Left lobe of liver (tissue), 2 donors: Measurements from ENCODE around the gene NLRX1. TPM values are rescaled to one million over a fixed set of nuclear protein-coding genes. Genes with fewer than 3 reads are reported as not detected.
"Not testable (repeated sequence)": the region's sequence is repeated elsewhere in the genome, so short reads cannot be mapped to it uniquely, and the experiment has no call there.

Source experiments
- ATAC-seq: fragments of 200-7000 bp; cut with Tn5 transposase; one replicate; pipeline ENCODE4 v1.9.1; 2020; ENCODE audit warnings: mild to moderate bottlenecking, moderate library complexity
- DNase-seq: peaks from one replicate; pipeline ENCODE4 v3.0.0-alpha.2; 2020; ENCODE audit warnings: low spot score
- total RNA-seq: library from RNA; stranded (reverse); gene quantifications from one replicate; pipeline ENCODE4 v1.2.1, GENCODE V29; 2021
- donor health status: DM: no; HTN: no; CAD: no; lungs with moderate emphysema.
- donor health status: DM: no; HTN: yes; CAD: no.

The NLRX1 gene, protein sequence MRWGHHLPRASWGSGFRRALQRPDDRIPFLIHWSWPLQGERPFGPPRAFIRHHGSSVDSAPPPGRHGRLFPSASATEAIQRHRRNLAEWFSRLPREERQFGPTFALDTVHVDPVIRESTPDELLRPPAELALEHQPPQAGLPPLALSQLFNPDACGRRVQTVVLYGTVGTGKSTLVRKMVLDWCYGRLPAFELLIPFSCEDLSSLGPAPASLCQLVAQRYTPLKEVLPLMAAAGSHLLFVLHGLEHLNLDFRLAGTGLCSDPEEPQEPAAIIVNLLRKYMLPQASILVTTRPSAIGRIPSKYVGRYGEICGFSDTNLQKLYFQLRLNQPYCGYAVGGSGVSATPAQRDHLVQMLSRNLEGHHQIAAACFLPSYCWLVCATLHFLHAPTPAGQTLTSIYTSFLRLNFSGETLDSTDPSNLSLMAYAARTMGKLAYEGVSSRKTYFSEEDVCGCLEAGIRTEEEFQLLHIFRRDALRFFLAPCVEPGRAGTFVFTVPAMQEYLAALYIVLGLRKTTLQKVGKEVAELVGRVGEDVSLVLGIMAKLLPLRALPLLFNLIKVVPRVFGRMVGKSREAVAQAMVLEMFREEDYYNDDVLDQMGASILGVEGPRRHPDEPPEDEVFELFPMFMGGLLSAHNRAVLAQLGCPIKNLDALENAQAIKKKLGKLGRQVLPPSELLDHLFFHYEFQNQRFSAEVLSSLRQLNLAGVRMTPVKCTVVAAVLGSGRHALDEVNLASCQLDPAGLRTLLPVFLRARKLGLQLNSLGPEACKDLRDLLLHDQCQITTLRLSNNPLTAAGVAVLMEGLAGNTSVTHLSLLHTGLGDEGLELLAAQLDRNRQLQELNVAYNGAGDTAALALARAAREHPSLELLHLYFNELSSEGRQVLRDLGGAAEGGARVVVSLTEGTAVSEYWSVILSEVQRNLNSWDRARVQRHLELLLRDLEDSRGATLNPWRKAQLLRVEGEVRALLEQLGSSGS
- total RNA-seq, result 13.1 TPM

DNA sequence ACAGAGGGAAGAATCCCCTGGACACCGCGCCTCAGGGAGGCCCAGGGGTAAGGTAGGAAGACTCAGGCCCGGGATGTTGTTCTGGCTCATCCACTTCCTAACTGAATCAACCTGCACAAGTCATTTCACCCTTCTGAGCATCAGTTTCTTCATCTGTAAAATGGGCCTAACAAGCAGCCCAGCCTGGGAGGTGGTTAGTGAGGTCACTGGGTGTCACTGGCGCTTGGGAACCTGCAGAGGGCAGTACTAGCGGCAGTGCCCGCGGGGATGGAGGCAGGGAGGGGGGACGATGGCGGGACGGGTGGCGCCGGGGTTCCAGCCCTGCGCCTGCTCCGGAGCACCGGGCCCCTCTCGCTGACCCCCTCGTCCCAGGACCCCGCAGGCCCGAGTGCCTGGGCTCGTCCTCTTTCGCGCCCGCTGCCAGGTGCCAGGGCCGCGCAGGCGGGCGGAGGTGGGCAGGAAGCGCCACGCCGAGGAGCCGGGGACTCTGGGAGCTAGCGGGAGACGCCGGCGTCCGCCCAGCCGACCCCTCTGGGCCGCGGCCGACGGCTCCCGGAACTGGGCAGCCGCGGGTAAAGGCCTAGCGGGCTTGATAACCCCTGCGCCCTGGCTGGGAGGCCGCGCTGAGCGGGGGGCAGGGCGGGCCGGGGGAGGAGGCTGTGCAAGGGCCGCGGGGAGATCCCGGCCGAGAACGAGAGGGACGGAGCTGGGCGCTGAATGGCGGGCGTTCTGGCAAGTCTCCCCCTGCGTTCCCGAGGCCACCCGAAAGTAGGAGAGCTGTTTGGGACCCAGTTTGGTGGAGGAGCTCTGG is at the start of gene NLRX1:
Gene NLRX1, plus strand, starts transcription at position 255 of the 811 bp plus-strand sequence. CDS start 2,679 bp downstream, outside the sequence.
- ATAC-seq (peak; percentile 97), DNase-seq (peak; percentile 87)

DNA sequence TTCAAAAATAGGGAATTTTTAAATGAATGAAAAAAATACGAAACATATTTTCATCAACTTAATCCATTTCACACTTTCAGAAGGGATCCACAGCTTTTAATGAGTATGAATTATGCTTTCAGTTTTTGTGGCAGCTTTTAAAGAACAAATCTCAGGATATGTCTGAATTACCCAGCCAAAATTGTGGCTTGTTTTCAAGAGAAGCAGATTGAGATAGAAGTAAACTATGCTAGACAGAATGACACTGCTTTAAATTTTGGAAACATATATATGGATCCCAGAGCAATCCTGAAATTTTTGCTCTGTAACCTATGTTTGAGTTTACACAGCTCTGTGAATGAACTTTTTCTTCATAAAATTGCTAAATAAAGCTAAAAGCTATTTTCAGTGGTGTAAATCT is 49.6 kb upstream of the NLRX1 start:
- ATAC-seq, result no peak
- DNase-seq, result no peak

DNA sequence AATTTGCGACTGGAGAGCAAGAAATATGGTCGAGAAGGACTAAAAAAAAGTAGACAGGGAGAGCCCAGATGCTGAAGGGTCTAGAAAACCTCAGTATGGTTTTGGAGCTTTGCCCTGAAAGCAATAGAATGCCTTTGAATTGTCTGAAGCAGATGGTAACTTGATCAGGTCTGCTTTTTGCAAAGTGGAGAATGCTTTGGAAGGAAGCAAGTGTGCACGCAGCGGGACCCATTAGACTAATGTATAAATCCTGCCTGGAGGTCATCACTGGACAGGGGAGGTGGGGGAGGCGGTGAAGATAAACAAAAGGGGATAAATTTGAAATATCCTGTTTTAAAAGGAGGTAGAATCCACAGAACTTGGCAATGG is 47.9 kb upstream of the NLRX1 start:
- DNase-seq, result no peak
- no peak for ATAC-seq

DNA sequence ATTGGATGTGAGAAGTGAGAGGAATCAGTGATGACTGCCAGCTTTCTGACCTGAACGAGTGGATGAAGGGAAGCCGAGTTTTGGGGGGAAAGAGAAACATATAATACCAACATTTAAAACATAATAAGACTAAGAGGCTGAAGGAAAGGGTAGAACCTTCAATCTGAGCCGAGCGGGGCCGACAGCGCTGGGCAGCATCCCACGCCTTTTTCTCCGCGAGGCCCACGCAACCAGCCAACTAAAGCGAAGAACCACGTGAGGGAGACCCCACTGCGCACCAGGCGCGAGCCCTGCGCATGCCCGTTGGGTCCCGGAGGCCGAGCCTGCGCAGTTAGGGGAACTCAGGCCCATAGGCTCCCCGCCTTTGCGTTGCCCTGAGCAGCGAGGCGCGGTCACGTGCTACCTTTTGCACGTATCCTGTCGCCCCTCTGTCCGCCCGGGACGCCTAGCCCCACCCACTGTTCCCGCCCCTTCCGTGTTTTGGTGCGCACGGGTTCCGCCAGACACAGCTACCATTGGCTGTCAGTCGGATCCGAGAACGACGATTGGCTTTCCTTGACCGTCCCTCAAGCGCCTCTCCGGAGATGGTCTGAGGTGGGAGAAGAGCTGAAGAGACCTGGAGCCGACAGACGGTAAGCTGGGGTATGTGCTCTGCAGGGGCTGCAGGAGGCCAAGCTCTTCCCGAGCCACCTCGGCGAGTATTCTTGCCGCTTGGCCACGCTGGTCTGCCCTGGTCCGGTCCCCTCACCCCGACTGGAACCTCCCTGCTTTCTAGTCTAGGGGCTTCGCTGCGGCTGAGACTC is 47.3 kb upstream of the NLRX1 start, which contains the start of gene HINFP:
Gene HINFP, plus strand, starts transcription at position 573 of the 803 bp plus-strand sequence. CDS start 5,365 bp downstream, outside the sequence.
- DNase-seq, result peak; percentile 100
- ATAC-seq, result peak; percentile 98

DNA sequence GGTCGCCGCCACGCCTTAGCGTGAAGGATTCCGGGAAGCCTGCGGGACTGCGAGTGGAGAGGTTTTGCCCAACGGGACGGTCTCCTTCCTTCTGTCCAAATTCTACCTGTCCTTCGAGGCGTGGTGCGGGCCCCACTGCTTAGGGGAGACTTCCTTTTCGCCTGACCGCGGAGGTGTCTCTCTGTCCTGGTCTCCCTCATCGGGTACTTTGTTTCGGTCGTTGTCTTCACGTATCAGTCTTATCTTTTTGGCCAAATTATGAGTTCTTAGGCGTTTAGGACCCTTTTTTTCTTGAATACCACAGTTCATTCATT is 46.8 kb upstream of the NLRX1 start:
- ATAC-seq, result no peak
- no peak for DNase-seq

DNA sequence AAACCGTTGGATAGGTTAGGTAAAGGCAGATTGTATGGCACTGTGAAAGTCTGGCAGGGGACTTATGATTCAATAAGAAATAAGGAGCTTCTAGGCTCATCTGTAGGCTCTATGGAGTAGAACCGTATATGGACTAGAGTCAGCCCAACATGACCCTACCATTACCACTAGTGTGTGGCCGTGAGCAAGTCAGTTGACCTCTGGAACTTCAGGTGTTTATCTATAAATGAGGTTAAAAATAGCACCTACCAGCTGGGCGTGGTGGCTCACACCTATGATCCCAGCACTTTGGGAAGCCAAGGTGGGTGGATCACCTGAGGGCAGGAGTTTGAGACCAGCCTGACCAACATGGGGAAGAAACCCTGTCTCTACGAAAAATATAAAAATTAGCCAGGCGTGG is 42.7 kb upstream of the NLRX1 start:
- DNase-seq, result no peak
- ATAC-seq, result no peak

DNA sequence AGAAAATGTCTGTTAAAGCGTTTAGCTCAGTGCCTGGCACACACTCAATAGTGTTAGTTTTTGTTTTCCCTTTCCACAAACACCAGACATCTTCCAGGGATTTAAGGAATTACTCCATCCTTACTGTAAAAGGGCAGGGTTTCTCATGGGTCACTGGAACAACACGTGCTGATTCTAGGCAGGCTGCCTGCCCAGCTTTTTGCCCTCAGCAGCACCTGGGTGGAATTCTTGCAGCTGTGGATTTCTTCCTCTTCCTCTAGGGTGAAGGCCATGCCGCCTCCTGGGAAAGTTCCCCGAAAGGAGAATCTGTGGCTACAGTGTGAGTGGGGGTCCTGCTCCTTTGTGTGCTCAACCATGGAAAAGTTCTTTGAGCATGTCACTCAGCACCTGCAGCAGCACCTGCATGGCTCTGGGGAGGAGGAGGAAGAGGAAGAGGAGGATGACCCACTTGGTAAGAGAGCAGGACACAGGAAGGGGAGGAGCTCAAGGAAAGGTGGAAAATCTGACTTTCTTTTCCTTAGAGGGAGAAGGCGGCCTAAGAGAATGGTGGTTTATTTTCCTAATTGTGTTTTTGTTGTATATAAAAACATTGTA is 41.8 kb upstream of the NLRX1 start:
- ATAC-seq (no peak), DNase-seq (no peak)

DNA sequence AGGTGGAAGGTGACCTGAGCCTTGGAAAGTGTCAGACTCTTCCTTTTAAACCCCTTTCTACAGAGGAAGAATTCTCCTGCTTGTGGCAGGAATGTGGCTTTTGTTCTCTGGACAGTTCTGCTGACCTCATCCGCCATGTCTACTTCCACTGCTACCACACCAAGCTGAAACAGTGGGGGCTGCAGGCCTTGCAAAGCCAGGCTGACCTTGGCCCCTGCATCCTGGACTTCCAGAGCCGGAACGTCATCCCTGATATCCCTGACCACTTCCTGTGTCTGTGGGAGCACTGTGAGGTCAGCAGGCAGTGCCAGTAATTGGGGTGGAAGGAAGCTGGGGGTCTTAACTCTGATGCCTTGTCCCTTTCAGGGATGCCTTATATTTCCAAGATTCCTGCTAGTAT is 37.9 kb upstream of the NLRX1 start:
- ATAC-seq (peak; percentile 61), DNase-seq (no peak)

DNA sequence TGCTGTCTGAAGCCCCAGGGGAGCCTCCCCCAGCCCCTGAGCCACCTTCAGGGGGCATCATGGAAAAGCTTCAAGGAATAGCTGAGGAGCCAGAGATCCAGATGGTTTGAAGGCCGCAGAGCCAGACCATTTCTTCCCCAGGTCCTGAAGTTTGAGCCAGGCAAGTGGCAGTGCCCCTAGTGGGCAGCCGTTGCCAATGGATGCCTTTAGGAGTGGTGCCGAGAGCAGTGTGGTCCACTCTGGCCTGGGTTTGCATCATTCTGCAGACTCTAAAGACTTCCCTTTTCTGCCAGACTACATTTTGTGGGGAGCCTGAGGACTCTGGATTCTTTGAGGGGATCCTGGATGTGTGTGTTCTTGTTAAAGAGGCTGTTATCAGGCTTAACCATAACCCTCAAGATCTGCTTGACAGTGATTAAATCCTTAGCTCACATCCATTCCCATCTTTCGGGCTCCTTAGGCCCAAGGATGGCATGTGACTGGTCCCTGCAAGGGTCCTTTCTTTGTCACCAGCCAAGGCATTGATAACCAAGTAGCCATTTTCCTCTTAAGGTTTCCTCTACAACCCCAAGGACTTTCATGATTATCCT is 34.0 kb upstream of the NLRX1 start:
- peak; percentile 67 for ATAC-seq
- no peak for DNase-seq

DNA sequence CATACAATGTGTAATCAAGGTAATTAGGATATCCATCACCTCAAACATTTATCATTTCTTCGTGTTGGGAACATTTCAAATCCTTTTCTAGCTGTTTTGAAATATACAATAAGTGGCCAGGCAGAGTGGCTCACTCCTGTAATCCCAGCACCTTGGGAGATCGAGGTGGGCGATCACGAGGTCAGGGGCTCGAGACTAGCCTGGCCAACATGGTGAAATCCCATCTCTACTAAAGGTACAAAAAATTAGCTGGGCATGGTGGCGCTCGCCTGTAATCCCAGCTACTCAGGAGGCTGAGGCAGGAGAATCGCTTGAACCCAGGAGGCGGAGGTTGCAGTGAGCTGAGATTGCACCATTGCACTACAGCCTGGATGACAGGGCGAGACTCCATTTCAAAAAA is 29.2 kb upstream of the NLRX1 start:
- ATAC-seq, result not testable (repeated sequence)

DNA sequence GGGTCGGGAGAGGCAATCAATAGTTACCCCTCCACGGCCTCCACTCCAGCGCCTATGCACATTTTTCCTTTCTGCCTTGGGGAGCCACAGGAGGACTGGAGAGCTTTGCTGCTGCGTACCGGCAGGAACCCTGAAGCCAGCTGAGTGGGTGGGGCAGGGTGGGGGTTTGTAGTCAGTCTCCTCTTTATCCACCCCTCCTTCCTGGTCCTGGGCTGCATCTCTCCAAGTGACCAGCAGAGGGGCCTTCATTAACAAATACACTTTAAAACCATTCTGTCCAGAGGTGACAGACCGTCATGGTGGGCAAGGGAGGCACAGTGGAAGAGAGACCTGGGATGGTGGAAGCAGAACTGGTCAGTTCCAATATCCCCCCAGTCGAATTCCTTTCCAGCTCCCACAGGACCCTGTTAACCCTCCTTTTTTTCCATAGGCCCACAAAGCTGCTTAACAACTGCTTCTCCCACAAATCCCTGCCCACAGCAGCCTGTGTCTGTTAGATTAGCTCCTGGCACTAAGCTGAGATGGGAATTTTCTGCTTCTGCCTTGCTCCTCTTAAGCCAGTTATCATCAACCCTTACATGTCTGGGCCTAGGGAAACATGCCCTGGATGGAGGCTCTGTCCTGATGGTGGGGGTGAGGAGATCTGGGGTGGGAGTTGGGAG is 23.6 kb upstream of the NLRX1 start:
- no peak for DNase-seq
- peak; percentile 89 for ATAC-seq

More for the DNA sequence above, 29.2 kb upstream of the NLRX1 start:
- not testable (repeated sequence) for DNase-seq

DNA sequence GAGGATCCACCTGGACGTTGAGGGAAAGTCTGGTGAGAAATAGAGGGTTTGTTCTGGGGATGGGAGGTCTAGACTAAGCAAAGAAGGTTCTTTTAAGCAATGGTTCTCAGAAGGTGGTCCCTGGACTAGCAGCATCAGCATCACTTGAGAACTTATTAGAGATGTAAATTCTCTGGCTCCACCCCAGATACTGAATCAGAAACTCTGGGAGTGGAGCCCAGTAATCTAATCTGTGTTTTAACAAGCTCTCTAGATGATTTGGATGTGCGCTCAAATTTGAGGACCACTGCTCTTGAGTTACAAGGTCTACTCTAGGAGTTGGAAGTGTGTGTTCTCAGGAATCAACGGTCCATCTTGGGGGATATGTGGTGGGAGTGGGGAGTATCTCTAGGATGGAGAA is 23.0 kb upstream of the NLRX1 start:
- no peak for ATAC-seq

DNA sequence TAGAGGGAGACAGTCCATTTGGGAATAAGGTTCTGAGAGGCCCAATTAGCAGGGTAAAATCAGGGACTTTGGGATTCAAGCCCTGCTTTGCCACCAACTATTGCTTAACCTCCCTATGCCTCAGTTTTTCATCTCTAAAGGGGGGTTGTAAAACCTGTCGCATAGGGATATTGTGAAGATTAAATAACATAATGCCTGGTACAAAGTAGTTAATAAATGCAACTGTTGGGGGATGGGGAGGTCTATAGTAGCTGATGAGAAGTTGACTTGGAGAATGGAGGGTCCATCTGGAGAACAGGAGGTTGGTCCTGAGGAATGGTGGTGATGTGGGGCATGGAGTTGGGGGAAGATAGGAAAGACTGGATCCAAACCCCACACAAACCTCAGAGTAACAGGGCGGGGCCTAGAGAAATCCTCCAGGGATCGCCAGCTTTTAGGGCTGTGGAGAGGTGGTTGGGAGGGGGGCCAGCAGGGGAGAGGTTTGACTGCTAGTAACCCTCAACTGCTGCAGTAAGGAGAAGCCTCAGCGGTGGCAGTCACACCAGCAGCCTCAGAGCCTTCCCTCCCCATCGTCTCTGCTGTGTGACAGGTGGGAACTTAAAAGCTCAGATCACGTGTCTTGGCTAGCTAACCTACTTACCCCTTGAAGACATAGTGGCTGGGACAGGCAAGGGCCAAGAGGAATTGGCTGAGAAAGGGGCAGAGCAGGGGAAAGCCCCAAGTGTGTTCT is 20.8 kb upstream of the NLRX1 start:
- ATAC-seq (no peak), DNase-seq (no peak)

More for the DNA sequence above, 23.0 kb upstream of the NLRX1 start:
- no peak for DNase-seq

DNA sequence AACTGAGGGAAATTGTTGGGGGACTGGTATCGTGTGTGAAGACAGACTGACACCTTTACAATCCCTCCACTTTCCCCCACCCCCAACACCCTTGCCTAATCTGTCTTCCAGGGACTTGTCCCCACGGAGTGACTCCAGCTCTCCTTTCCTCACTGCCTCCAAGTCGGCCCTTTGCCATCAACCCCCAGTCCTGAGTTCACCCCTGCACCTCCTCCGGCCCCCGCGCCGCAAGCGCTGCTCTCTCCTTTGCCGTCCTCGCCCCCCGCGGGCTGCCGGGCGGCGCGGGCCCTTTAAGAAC is 19.9 kb upstream of the NLRX1 start:
- ATAC-seq, result no peak
- DNase-seq, result no peak

DNA sequence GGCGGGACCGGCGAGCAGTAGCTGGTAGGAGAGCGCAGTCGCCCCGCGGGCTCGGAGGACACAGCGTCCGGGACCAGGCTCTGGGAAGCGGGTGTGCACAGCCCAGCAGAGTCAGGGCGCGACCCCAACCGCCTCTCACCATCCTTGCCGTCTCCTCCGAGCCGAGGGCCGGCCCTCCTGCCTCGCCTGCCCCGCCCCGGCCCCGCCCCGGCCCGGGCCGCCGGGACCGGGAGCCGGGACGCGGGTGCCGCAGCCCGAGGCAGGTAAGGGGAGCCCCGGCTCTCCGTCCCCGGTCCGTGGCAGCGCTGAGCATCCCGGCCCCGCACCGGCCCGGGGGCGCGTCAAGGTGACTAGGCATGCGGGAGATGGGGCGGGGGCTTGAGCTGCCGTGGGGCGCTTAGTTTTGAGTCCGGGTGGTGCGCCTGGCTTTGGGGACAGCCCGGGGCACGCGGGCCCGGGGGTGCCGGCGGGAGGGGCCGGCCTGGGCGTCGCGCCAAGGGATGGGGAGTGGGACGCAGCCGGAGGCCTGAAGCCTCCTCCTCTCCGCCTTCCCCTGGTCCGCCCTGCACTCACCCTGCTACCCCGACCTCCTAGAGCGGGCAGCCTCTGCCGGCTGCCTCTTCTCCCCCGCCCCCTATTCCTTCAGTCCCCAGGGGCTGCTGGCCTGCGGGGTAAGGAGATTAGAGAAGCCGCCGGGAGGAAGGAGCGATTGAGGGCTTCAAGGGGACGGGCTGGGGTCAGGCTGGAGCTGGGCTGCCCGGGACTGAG is 19.3 kb upstream of the NLRX1 start, which contains the start of gene ABCG4:
Gene ABCG4, plus strand, starts transcription at position 35 of the 768 bp plus-strand sequence. CDS start 914 bp downstream, outside the sequence.
- ATAC-seq (peak; percentile 78), DNase-seq (no peak)

DNA sequence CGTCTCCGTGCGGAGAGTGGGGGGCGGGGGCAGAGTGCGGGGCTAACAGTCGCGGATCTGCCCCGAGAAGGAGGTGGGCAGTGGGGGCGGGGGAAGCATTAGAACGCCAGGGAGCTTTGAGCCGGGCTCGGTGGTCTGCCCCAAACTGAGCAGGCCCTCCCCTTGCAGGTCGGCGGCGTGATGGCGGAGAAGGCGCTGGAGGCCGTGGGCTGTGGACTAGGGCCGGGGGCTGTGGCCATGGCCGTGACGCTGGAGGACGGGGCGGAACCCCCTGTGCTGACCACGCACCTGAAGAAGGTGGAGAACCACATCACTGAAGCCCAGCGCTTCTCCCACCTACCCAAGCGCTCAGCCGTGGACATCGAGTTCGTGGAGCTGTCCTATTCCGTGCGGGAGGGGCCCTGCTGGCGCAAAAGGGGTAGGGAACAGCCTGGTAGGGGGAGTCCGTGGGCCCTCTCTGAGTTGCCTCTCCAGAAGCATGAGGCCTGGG is 18.7 kb upstream of the NLRX1 start:
- DNase-seq (no peak), ATAC-seq (no peak)

DNA sequence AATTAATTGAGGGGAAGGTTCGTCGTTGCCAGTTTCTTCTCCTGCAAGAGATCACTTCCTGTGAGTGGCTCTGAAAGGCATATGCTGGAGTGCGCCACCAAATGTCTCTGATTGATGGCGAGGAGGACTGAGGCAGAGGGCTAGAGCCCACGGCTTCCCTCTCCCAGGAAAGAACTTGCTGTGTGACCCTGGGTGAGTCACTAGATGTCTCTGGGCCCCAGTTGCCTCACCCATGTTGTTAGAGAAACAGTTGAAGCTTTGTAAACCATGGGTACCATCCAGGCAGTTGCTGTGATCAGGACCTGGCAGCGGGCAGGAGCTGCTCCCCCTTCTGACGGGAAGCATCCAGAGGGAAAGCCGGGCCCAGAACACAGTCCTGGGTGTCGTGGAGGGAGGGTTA is 16.5 kb upstream of the NLRX1 start:
- ATAC-seq, result no peak
- DNase-seq, result no peak
